CD4-positive, alpha-beta T cell treated with Interleukin-21 for 1 hour (primary cell): ENCODE measurements around the gene UBALD1.

ENCODE experiments used
- DNase-seq: peaks from one replicate; pipeline ENCODE4 v3.0.0-alpha.2; 2020

Gene UBALD1

GRCh38 chr16:4641895-4642294, 27.2 kb upstream of the UBALD1 start:
- no peak for DNase-seq

- no peak for DNase-seq
Observed at GRCh38 chr16:4641306-4641687, 26.6 kb upstream of the UBALD1 start.

GRCh38 chr16:4640572-4641305, 26.1 kb upstream of the UBALD1 start:
- DNase-seq = no peak

- no peak for DNase-seq
Observed at GRCh38 chr16:4639899-4640509, 25.3 kb upstream of the UBALD1 start.

GRCh38 chr16:4637501-4638166, 22.9 kb upstream of the UBALD1 start:
- no peak for DNase-seq

GRCh38 chr16:4636196-4636595, 21.5 kb upstream of the UBALD1 start:
- no peak for DNase-seq

- DNase-seq = no peak
Observed at GRCh38 chr16:4634768-4635167, 20.1 kb upstream of the UBALD1 start.

- no peak for DNase-seq
Observed at GRCh38 chr16:4633910-4634635, 19.4 kb upstream of the UBALD1 start.

GRCh38 chr16:4631444-4631843, 16.8 kb upstream of the UBALD1 start:
- no peak for DNase-seq

GRCh38 chr16:4628283-4628682, 13.6 kb upstream of the UBALD1 start:
- DNase-seq = no peak

- DNase-seq = no peak
Observed at GRCh38 chr16:4626396-4626795, 11.7 kb upstream of the UBALD1 start.

- no peak for DNase-seq
Observed at GRCh38 chr16:4625560-4626159, 11.0 kb upstream of the UBALD1 start.

- DNase-seq = peak; percentile 81
Observed at GRCh38 chr16:4624827-4625559, 10.3 kb upstream of the UBALD1 start.

GRCh38 chr16:4624015-4624826, 9.5 kb upstream of the UBALD1 start, which contains the start of gene MGRN1:
MGRN1 (plus strand) TSS chr16:4624826; CDS start chr16:4624961, 135 bp downstream.
- peak; percentile 96 for DNase-seq

- DNase-seq = no peak
Observed at GRCh38 chr16:4623593-4623992, 8.9 kb upstream of the UBALD1 start.

- no peak for DNase-seq
Observed at GRCh38 chr16:4618645-4619418, 4.1 kb upstream of the UBALD1 start.

- no peak for DNase-seq
Observed at GRCh38 chr16:4617880-4618279, 3.2 kb upstream of the UBALD1 start.

- peak; percentile 100 for DNase-seq
Observed at GRCh38 chr16:4616047-4616811, 1.5 kb upstream of the UBALD1 start.

GRCh38 chr16:4615384-4616046, 827 bp upstream of the UBALD1 start:
- DNase-seq = no peak
